Lung (tissue), 12 donors: ENCODE data around the gene SERPIND1. TPM values are rescaled to one million over a fixed set of nuclear protein-coding genes. Genes with fewer than 3 reads are reported as not detected.

Experiments
- ATAC-seq: fragments of 200-7000 bp; cut with Tn5 transposase; one replicate; pipeline ENCODE4 v1.9.1; 2020; ENCODE audit warnings: moderate number of reproducible peaks; ENCODE audit not compliant: insufficient read depth, low FRiP score
- DNase-seq, 3 donors: peaks; one replicate each; pipeline ENCODE4 v3.0.0-alpha.2; 2013 to 2017
- H3K27ac ChIP-seq, 2 donors: one replicate each; pipeline ENCODE4 v1.5.1; 2013; ENCODE audit warnings: mild to moderate bottlenecking in 2 of 2, moderate library complexity in 2 of 2, control low read depth in 1 of 2, inconsistent platforms in 1 of 2, low read depth in 1 of 2, low read length in 1 of 2
- H3K27me3 ChIP-seq, 3 donors: one replicate each; pipeline ENCODE4 v1.5.1; 2013; ENCODE audit warnings: low read length in 2 of 3; ENCODE audit not compliant: control insufficient read depth in 3 of 3, insufficient read depth in 3 of 3
- H3K36me3 ChIP-seq, 4 donors: one replicate each; pipeline ENCODE4 v1.5.1; 2013; ENCODE audit warnings: low read length in 4 of 4, mild to moderate bottlenecking in 1 of 4, moderate library complexity in 1 of 4; ENCODE audit not compliant: control insufficient read depth in 4 of 4, insufficient read depth in 4 of 4
- H3K4me1 ChIP-seq, 5 donors: one replicate each; pipeline ENCODE4 v1.5.1; 2013; ENCODE audit warnings: low read length in 5 of 5, mild to moderate bottlenecking in 2 of 5, moderate library complexity in 1 of 5; ENCODE audit not compliant: control insufficient read depth in 5 of 5, insufficient read depth in 5 of 5
- H3K4me3 ChIP-seq: one replicate; pipeline ENCODE4 v1.5.1; 2013; ENCODE audit warnings: mild to moderate bottlenecking, control low read depth, moderate library complexity
- H3K9ac ChIP-seq, 2 donors: one replicate each; pipeline ENCODE4 v1.5.1; 2013; ENCODE audit warnings: low read length in 2 of 2, control low read depth in 1 of 2; ENCODE audit not compliant: insufficient read depth in 1 of 2
- H3K9me3 ChIP-seq, 4 donors: one replicate each; pipeline ENCODE4 v1.5.1; 2013; ENCODE audit warnings: low read length in 3 of 4, mild to moderate bottlenecking in 1 of 4, moderate library complexity in 1 of 4; ENCODE audit not compliant: control insufficient read depth in 4 of 4, insufficient read depth in 3 of 4
- WGBS, 2 donors: extraction: QIAGEN DNeasy Blood & Tissue Kit; methylation state at CpG; one replicate each; pipeline ENCODE4 v1.1.7; 2013; 5-methylcytosine and 5-hydroxymethylcytosine counted together
- polyA plus RNA-seq, 2 donors: library from polyadenylated mRNA; stranded (reverse); fragments of 200-250 nt; gene quantifications; one replicate each; pipeline ENCODE4 v1.2.1, GENCODE V29; 2013
- total RNA-seq, 2 donors: library from RNA; depleted of rRNA in 1 of 2; stranded (reverse); fragments of >200 nt in 1 of 2; gene quantifications; one replicate each; pipeline ENCODE4 v1.2.1, GENCODE V29; 2014 to 2021
- TF ChIP-seq, protein P1 (sequence below): IDR thresholded peaks from 2 replicates; pipeline ENCODE4 v1.5.1; 2012; ENCODE audit warnings: mild to moderate bottlenecking; ENCODE audit errors: control extremely low read depth, extremely low read depth
- donor health status: control.
- donor health status: control.
- donor health status: Bipolar disorder and iron deficiency.
- donor health status: healthy.
- donor health status: DM: yes; HTN: yes; CAD: no.

Gene SERPIND1
- total and polyA plus RNA-seq, 4 donors: 0.02 to 2.0 (median 0.75) TPM

DNA sequence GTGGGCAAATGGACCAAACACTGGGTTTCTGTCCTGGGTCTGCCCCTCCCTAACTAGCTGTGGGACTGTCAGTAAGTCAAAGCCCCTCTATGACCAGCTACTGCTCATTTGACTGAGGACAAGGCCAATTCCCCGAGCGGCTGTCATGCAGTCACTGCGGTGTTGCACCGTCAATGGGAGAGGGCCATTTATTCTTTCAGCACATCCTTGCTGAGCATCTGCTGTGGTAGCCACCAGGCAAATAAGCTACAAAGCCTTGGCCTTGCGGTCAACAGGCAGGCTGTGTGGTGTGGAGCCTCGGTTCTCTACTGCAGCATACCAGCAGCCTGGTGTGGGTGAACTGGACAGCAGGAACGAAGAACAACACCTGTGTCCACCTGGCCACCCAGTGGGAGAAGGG is 25.8 kb upstream of the SERPIND1 start:
- H3K4me3 ChIP-seq: no peak overlapping the region
- ATAC-seq (no peak), DNase-seq (no peak)
- 90 to 99% methylated on average over 7 of the region's 7 CpGs for WGBS, 2 donors
- TF ChIP-seq, protein P1, sequence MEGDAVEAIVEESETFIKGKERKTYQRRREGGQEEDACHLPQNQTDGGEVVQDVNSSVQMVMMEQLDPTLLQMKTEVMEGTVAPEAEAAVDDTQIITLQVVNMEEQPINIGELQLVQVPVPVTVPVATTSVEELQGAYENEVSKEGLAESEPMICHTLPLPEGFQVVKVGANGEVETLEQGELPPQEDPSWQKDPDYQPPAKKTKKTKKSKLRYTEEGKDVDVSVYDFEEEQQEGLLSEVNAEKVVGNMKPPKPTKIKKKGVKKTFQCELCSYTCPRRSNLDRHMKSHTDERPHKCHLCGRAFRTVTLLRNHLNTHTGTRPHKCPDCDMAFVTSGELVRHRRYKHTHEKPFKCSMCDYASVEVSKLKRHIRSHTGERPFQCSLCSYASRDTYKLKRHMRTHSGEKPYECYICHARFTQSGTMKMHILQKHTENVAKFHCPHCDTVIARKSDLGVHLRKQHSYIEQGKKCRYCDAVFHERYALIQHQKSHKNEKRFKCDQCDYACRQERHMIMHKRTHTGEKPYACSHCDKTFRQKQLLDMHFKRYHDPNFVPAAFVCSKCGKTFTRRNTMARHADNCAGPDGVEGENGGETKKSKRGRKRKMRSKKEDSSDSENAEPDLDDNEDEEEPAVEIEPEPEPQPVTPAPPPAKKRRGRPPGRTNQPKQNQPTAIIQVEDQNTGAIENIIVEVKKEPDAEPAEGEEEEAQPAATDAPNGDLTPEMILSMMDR: no peak
- H3K27ac ChIP-seq: peak overlapping the region in 1 of 2 donors; percentile 62
- H3K36me3 ChIP-seq: peaks cover 3 to 41% (median 6%) of the 10 kb centered on the region in 4 donors
- peaks cover 0 to 30% (median 14%) of the 10 kb centered on the region in 5 donors for H3K4me1 ChIP-seq
- no peaks in the 10 kb centered on the region for H3K9me3 ChIP-seq
- H3K27me3 ChIP-seq: no peaks in the 10 kb centered on the region
- H3K9ac ChIP-seq: no peak overlapping the region

DNA sequence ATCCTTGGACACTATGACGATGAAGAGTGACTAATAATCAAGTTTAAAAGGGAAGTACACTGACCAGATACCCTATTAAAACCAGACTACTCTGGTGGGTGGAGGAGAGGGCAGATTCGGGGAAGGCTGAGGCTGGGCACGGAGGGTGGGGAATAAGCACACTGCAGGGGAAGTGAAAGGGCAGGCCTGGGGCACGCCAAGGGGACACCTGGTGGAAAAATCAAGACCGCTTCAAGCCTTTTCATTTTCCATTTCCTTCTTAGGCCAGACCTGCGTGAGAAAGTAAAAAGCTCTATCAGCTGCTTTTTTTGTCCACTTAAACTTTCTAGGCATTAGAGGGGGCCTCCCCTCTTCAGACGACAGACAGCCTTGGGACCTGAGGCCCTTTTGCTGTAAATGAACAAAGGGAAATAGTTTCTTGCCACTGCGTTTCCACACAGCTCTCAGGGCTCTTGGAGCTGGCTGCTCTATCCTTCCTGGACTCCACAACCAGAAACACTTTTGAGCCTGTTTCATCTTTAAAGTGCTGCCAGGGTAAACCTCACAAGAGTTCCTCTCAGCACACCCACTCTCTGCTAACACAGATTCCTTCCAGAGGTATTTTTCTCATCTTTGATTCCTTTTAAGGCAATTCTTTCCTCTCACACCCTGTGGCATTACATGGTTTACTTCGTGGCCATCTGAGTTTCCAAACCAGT is 25.0 kb upstream of the SERPIND1 start:
- H3K4me3 ChIP-seq: no peak overlapping the region
- WGBS, 2 donors: 57 to 77% methylated on average over 9 of the region's 9 CpGs
- TF ChIP-seq, protein P1: no peak
- ATAC-seq (peak; percentile 35), DNase-seq (peak; percentile 58 to 87 (median 63))
- H3K27me3 ChIP-seq: no peaks in the 10 kb centered on the region
- no peaks in the 10 kb centered on the region for H3K9me3 ChIP-seq
- peaks cover 0 to 30% (median 14%) of the 10 kb centered on the region in 5 donors for H3K4me1 ChIP-seq
- H3K27ac ChIP-seq: peak overlapping the region in 1 of 2 donors; percentile 62
- H3K36me3 ChIP-seq: peaks cover 3 to 41% (median 6%) of the 10 kb centered on the region in 4 donors
- no peak overlapping the region for H3K9ac ChIP-seq

DNA sequence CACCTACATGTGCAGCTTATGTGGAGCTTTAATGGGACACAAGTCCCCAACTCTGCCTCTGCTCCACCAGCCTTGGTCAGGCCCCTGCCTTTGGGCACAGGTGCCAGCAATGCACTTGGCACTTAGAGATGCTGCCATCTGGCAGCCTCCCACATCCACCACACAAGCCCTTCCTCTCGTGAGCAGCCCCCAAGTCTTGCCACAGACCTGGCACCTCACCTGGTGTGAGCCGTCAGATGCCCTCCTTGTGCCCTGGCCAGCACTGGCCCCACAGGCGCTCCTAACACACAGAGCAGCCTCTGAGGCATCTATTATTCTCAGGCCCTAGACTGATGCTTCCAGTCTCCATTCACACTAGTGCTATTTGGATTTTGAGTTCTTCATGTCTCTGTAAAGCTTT is 24.5 kb upstream of the SERPIND1 start:
- 67 to 89% methylated on average over 3 of the region's 3 CpGs for WGBS, 2 donors
- Histone ChIP-seq H3K9me3 (no peaks in the 10 kb centered on the region), H3K27me3 (no peaks in the 10 kb centered on the region), H3K27ac (peak overlapping the region in 1 of 2 donors; percentile 70), H3K4me1 (peaks cover 0 to 30% (median 14%) of the 10 kb centered on the region in 5 donors), H3K4me3 (no peak overlapping the region), H3K9ac (no peak overlapping the region), H3K36me3 (peaks cover 3 to 40% (median 6%) of the 10 kb centered on the region in 4 donors)
- no peak for DNase-seq
- TF ChIP-seq, protein P1: no peak
- ATAC-seq: no peak
